ENCODE data around the gene SUPT3H.
"Not testable (repeated sequence)": the region's sequence is repeated elsewhere in the genome, so short reads cannot be mapped to it uniquely, and the experiment has no call there.

The SUPT3H gene

GRCh38 chr6:44942201-44942600 is 435.5 kb downstream of the SUPT3H start:
- Histone ChIP-seq H3K4me3 (no peak overlapping the region), H3K27ac (no peak overlapping the region)

- H3K27ac ChIP-seq = no peak overlapping the region
- no peak overlapping the region for H3K4me3 ChIP-seq
Observed at GRCh38 chr6:44940367-44940766, 437.4 kb downstream of the SUPT3H start.

- peak overlapping the region in 2 of 21 experiments; percentile 27 to 77 for H3K27ac ChIP-seq
Observed at GRCh38 chr6:44935693-44936300, 441.9 kb downstream of the SUPT3H start.

GRCh38 chr6:44933108-44933507 is 444.6 kb downstream of the SUPT3H start:
- no peak overlapping the region for H3K4me3 ChIP-seq
- H3K27ac ChIP-seq = peak overlapping the region in 7 of 21 experiments; percentile 5 to 89 (median 54)

More at GRCh38 chr6:44935693-44936300, 441.9 kb downstream of the SUPT3H start:
- no peak overlapping the region for H3K4me3 ChIP-seq

- H3K27ac ChIP-seq = peak overlapping the region in 6 of 21 experiments; percentile 26 to 89 (median 62)
- H3K4me3 ChIP-seq = no peak overlapping the region
Observed at GRCh38 chr6:44932651-44933091, 445.1 kb downstream of the SUPT3H start.

- H3K4me3 ChIP-seq = no peak overlapping the region
- H3K27ac ChIP-seq = peak overlapping the region in 2 of 21 experiments; percentile 71 to 89
Observed at GRCh38 chr6:44931385-44931784, 446.3 kb downstream of the SUPT3H start.

- Histone ChIP-seq H3K27ac (no peak overlapping the region), H3K4me3 (no peak overlapping the region)
Observed at GRCh38 chr6:44926556-44926955, 451.2 kb downstream of the SUPT3H start.

- H3K4me3 ChIP-seq = no peak overlapping the region
- H3K27ac ChIP-seq = peak overlapping the region in 1 of 21 experiments; percentile 49
Observed at GRCh38 chr6:44925100-44925739, 452.5 kb downstream of the SUPT3H start.

- Histone ChIP-seq H3K27ac (no peak overlapping the region), H3K4me3 (no peak overlapping the region)
Observed at GRCh38 chr6:44923444-44923843, 454.3 kb downstream of the SUPT3H start.

GRCh38 chr6:44921798-44922197 is 455.9 kb downstream of the SUPT3H start:
- Histone ChIP-seq H3K4me3 (no peak overlapping the region), H3K27ac (no peak overlapping the region)

- Histone ChIP-seq H3K27ac (no peak overlapping the region), H3K4me3 (no peak overlapping the region)
Observed at GRCh38 chr6:44920952-44921491, 456.7 kb downstream of the SUPT3H start.

GRCh38 chr6:44918671-44919296 is 458.9 kb downstream of the SUPT3H start:
- Histone ChIP-seq H3K27ac (no peak overlapping the region), H3K4me3 (no peak overlapping the region)

- no peak overlapping the region for H3K27ac ChIP-seq
Observed at GRCh38 chr6:44917430-44917829, 460.3 kb downstream of the SUPT3H start.

GRCh38 chr6:44915111-44915510 is 462.6 kb downstream of the SUPT3H start:
- Histone ChIP-seq H3K4me3 (no peak overlapping the region), H3K27ac (no peak overlapping the region)

More at GRCh38 chr6:44917430-44917829, 460.3 kb downstream of the SUPT3H start:
- no peak overlapping the region for H3K4me3 ChIP-seq

- H3K27ac ChIP-seq = no peak overlapping the region
Observed at GRCh38 chr6:44914141-44914540, 463.6 kb downstream of the SUPT3H start.

GRCh38 chr6:44906761-44907160 is 471.0 kb downstream of the SUPT3H start:
- H3K4me3 ChIP-seq = no peak overlapping the region
- no peak overlapping the region for H3K27ac ChIP-seq

More at GRCh38 chr6:44914141-44914540, 463.6 kb downstream of the SUPT3H start:
- no peak overlapping the region for H3K4me3 ChIP-seq

GRCh38 chr6:44900358-44900757 is 477.4 kb downstream of the SUPT3H start:
- H3K4me3 ChIP-seq, H3K27ac ChIP-seq: not testable (repeated sequence)

GRCh38 chr6:44898296-44898930 is 479.3 kb downstream of the SUPT3H start:
- no peak overlapping the region for H3K4me3 ChIP-seq
- H3K27ac ChIP-seq = no peak overlapping the region

GRCh38 chr6:44897316-44897715 is 480.4 kb downstream of the SUPT3H start:
- no peak overlapping the region for H3K27ac ChIP-seq
- no peak overlapping the region for H3K4me3 ChIP-seq

- no peak overlapping the region for H3K4me3 ChIP-seq
- no peak overlapping the region for H3K27ac ChIP-seq
Observed at GRCh38 chr6:44896701-44897100, 481.0 kb downstream of the SUPT3H start.

All from skin epidermis (tissue), 12 donors.